Hepatocyte (in vitro differentiated cells): Measurements from ENCODE around the gene ALPK3. TPM values are rescaled to one million over a fixed set of nuclear protein-coding genes. Genes with fewer than 3 reads are reported as not detected.

Experiments
- DNase-seq: peaks from one replicate; pipeline ENCODE4 v3.0.0-alpha.2; 2016; ENCODE audit warnings: low spot score
- H2AFZ ChIP-seq: fragments of 200-600 bp; sonication (generic); 2 replicates; pipeline ENCODE4 v1.6.0; 2016; ENCODE audit warnings: antibody characterized with exemption, mild to moderate bottlenecking
- H3K27ac ChIP-seq: fragments of 200-600 bp; sonication (generic); 2 replicates; pipeline ENCODE4 v1.5.1; 2016; ENCODE audit warnings: mild to moderate bottlenecking
- H3K27me3 ChIP-seq: fragments of 200-600 bp; sonication (generic); 2 replicates; pipeline ENCODE4 v1.6.1; 2016
- H3K36me3 ChIP-seq: fragments of 200-600 bp; sonication (generic); replicated peaks from 2 replicates; pipeline ENCODE4 v1.5.1; 2016; ENCODE audit warnings: low read depth; ENCODE audit not compliant: insufficient read depth
- H3K4me1 ChIP-seq: fragments of 200-600 bp; sonication (generic); 2 replicates; pipeline ENCODE4 v1.5.1; 2016; ENCODE audit warnings: mild to moderate bottlenecking, moderate library complexity; ENCODE audit not compliant: insufficient read depth
- H3K4me2 ChIP-seq: fragments of 200-600 bp; sonication (generic); 2 replicates; pipeline ENCODE4 v1.6.0; 2016
- H3K4me3 ChIP-seq: fragments of 200-600 bp; sonication (generic); 2 replicates; pipeline ENCODE4 v1.5.1; 2016; ENCODE audit warnings: mild to moderate bottlenecking
- H3K79me2 ChIP-seq: fragments of 200-600 bp; sonication (generic); 2 replicates; pipeline ENCODE4 v1.6.0; 2017; ENCODE audit warnings: mild to moderate bottlenecking
- H3K9me2 ChIP-seq: fragments of 200-600 bp; sonication (generic); replicated peaks from 2 replicates; pipeline ENCODE4 v1.6.0; 2017; ENCODE audit warnings: mild to moderate bottlenecking; ENCODE audit not compliant: insufficient read depth
- H3K9me3 ChIP-seq: fragments of 200-600 bp; sonication (generic); 2 replicates; pipeline ENCODE4 v1.5.1; 2016; ENCODE audit warnings: low read depth, mild to moderate bottlenecking
- H4K20me1 ChIP-seq: fragments of 200-600 bp; sonication (generic); 2 replicates; pipeline ENCODE4 v1.6.0; 2016; ENCODE audit warnings: mild to moderate bottlenecking; ENCODE audit not compliant: insufficient read depth, poor library complexity, severe bottlenecking
- CTCF ChIP-seq: fragments of 200-600 bp; sonication (generic); IDR thresholded peaks from 2 replicates; pipeline ENCODE4 v1.5.1; 2016; ENCODE audit warnings: antibody characterized with exemption, mild to moderate bottlenecking; ENCODE audit not compliant: poor library complexity
- EZH2 ChIP-seq: fragments of 200-600 bp; sonication (generic); IDR thresholded peaks from 2 replicates; pipeline ENCODE4 v1.6.1; 2016; ENCODE audit warnings: antibody characterized with exemption, mild to moderate bottlenecking, borderline replicate concordance
- EZH2phosphoT487 ChIP-seq: fragments of 200-600 bp; sonication (generic); IDR thresholded peaks from one replicate; pipeline ENCODE4 v1.6.1; 2018; ENCODE audit warnings: antibody characterized with exemption, mild to moderate bottlenecking, low read depth, moderate library complexity; ENCODE audit not compliant: unreplicated experiment, severe bottlenecking
- WGBS: methylation state at CpG from one replicate; pipeline ENCODE4 v1.1.6; 2016; ENCODE audit warnings: low lambda C conversion rate; ENCODE audit errors: missing lambda C conversion rate; 5-methylcytosine and 5-hydroxymethylcytosine counted together
- polyA plus RNA-seq: library from polyadenylated mRNA; unstranded; fragments of >200 nt; fragmentation: Nextera tagmentation; extraction: Ambion mirVana; gene quantifications from 2 replicates; pipeline ENCODE4 v1.2.1, GENCODE V29; 2016
- total RNA-seq: library from RNA; depleted of rRNA; stranded (reverse); fragments of >200 nt; gene quantifications from 2 replicates; pipeline ENCODE4 v1.2.3, GENCODE V29; 2014

The ALPK3 gene
- total and polyA plus RNA-seq, 2 experiments from 2014 or later: 7.1 to 25.3 TPM

GRCh38 chr15:84827246-84827645 lies 10.1 kb downstream of the ALPK3 start:
- no peaks in the 10 kb centered on the region for H3K9me2 ChIP-seq
- DNase-seq: no peak
- no peak overlapping the region for H2AFZ ChIP-seq
- peaks cover 24% of the 10 kb centered on the region for H3K79me2 ChIP-seq
- no peaks in the 10 kb centered on the region for H3K27me3 ChIP-seq
- WGBS: 99% methylated on average over 9 of the region's 9 CpGs
- no peak overlapping the region for H3K27ac ChIP-seq
- no peak overlapping the region for H3K4me2 ChIP-seq
- H3K4me1 ChIP-seq: peaks cover 5% of the 10 kb centered on the region
- H3K9me3 ChIP-seq: no peaks in the 10 kb centered on the region
- H4K20me1 ChIP-seq: no peaks in the 10 kb centered on the region
- no peaks in the 10 kb centered on the region for H3K36me3 ChIP-seq
- no peak for TF ChIP-seq EZH2
- no peak for TF ChIP-seq CTCF
- no peak for TF ChIP-seq EZH2phosphoT487
- H3K4me3 ChIP-seq: no peak overlapping the region

DNA sequence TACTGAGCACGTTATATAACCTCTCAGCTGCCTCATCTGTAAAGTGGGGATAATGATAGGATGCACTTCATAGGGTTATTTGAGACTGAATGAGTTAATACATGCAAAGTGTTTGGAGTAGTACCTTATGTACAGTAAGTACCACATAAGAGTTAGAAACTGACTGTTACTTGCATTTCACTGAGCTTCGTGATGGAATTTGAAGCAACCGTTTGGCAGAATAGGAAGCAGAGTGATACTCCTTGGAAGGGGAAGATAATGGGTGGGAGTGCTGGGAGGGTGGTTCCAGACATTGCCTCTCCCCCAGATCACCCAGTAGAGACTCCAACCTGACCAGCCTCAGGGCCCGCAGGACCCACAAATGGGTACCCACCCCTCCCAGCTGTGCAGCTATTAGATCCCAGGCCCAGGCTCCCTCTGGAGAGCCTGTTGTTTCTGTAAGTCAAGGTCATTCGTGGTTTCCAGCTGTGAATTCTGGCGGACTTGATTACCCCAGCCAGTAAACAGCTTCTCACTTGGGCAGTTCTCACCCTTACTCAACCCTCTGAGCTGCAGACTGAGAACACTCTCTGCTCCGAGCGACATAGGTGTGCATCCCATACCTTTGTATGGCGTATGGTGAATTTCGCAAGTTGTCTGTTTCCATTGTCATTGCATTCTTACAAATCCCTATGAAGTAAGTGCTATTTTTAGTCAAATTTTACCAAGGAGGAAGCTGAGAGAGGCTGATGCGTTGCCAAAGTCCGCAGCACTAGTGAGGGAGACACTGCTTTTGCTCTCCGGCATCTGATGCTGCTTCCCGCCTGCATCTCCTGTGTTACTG lies 11.1 kb downstream of the ALPK3 start:
- Histone ChIP-seq H3K9me2 (no peaks in the 10 kb centered on the region), H4K20me1 (no peaks in the 10 kb centered on the region), H3K27me3 (no peaks in the 10 kb centered on the region), H3K27ac (no peak overlapping the region), H2AFZ (no peak overlapping the region), H3K4me3 (no peak overlapping the region), H3K4me2 (no peak overlapping the region), H3K9me3 (no peaks in the 10 kb centered on the region), H3K36me3 (no peaks in the 10 kb centered on the region), H3K4me1 (peaks cover 5% of the 10 kb centered on the region), H3K79me2 (peaks cover 18% of the 10 kb centered on the region)
- TF ChIP-seq EZH2phosphoT487 (no peak), CTCF (no peak), EZH2 (no peak)
- WGBS: 80% methylated on average over 14 of the region's 14 CpGs
- no peak for DNase-seq

GRCh38 chr15:84829428-84829827 lies 12.3 kb downstream of the ALPK3 start:
- no peaks in the 10 kb centered on the region for H4K20me1 ChIP-seq
- no peaks in the 10 kb centered on the region for H3K36me3 ChIP-seq
- no peaks in the 10 kb centered on the region for H3K9me3 ChIP-seq
- no peak overlapping the region for H3K27ac ChIP-seq
- H3K4me1 ChIP-seq: no peaks in the 10 kb centered on the region
- H3K4me3 ChIP-seq: no peak overlapping the region
- no peak for DNase-seq
- H3K9me2 ChIP-seq: no peaks in the 10 kb centered on the region
- H2AFZ ChIP-seq: no peak overlapping the region
- H3K27me3 ChIP-seq: no peaks in the 10 kb centered on the region
- H3K4me2 ChIP-seq: no peak overlapping the region
- H3K79me2 ChIP-seq: peaks cover 13% of the 10 kb centered on the region
- 97% methylated on average over 8 of the region's 8 CpGs for WGBS
- TF ChIP-seq EZH2 (no peak), CTCF (no peak), EZH2phosphoT487 (no peak)
